Left ventricle myocardium inferior (tissue), 1 donor: ENCODE data around the gene KCNK17. TPM values are rescaled to one million over a fixed set of nuclear protein-coding genes. Genes with fewer than 3 reads are reported as not detected.

Experiments
- DNase-seq: peaks from one replicate; pipeline ENCODE4 v3.0.0-alpha.2; 2020
- H3K27ac ChIP-seq: fragments of 200-600 bp; replicated peaks from 2 replicates; pipeline ENCODE4 v1.8.0; 2021
- H3K27me3 ChIP-seq: fragments of 200-600 bp; 2 replicates; pipeline ENCODE4 v1.8.0; 2021; ENCODE audit warnings: low read depth
- H3K36me3 ChIP-seq: fragments of 200-600 bp; 2 replicates; pipeline ENCODE4 v1.8.0; 2021
- H3K4me1 ChIP-seq: fragments of 200-600 bp; 2 replicates; pipeline ENCODE4 v1.8.0; 2021
- H3K4me3 ChIP-seq: fragments of 200-600 bp; 2 replicates; pipeline ENCODE4 v1.8.0; 2021; ENCODE audit warnings: mild to moderate bottlenecking, moderate library complexity
- H3K9me3 ChIP-seq: fragments of 200-600 bp; replicated peaks from 2 replicates; pipeline ENCODE4 v1.8.0; 2021
- intact Hi-C: fragments of 100-400 bp; cut with micrococcal nuclease; formaldehyde crosslinking; loops from one replicate; pipeline ENCODE4 v1.11.0; 2022
- total RNA-seq: library from RNA; stranded (reverse); fragmentation: NEBNext Ultra II Directional; extraction: Animal tissue kit (Norgen Biotek cat#: 25700); gene quantifications from one replicate; pipeline ENCODE4 v1.2.1, GENCODE V29; 2021
- TF ChIP-seq, protein P1 (sequence below): fragments of 200-600 bp; IDR thresholded peaks from 2 replicates; pipeline ENCODE4 v1.8.0; 2021; ENCODE audit warnings: antibody characterized with exemption, mild to moderate bottlenecking, borderline replicate concordance
- donor health status: DM: no; HTN: yes; CAD: no; lungs with severe emphysema.

The KCNK17 gene
- total RNA-seq, 1 donor from 2014 or later = 0.52 TPM

DNA sequence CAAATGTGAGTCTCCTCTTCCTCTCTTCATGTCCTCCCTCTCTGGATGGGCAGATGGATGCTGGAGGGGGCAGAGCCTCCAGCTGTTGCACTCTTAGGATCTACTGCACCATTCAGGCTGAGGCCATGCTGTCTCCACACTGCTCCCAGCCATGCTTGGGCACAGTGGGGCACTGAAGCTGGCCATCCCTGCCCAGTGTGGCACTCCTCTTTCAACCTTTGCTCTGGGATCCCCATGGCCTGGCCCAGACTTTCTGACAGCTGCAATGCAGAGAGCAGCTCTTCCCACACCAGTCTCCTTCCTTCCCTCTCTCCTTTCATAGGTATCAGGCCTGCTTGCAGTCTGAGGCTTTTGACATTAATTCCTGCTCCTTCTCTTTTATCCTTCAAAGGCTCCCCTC lies 9.3 kb downstream of the KCNK17 start:
- Histone ChIP-seq H3K9me3 (peaks cover 5% of the 10 kb centered on the region), H3K4me3 (no peak overlapping the region), H3K27ac (no peak overlapping the region), H3K27me3 (peaks cover 41% of the 10 kb centered on the region), H3K4me1 (peaks cover 3% of the 10 kb centered on the region), H3K36me3 (no peaks in the 10 kb centered on the region)
- TF ChIP-seq, protein P1, sequence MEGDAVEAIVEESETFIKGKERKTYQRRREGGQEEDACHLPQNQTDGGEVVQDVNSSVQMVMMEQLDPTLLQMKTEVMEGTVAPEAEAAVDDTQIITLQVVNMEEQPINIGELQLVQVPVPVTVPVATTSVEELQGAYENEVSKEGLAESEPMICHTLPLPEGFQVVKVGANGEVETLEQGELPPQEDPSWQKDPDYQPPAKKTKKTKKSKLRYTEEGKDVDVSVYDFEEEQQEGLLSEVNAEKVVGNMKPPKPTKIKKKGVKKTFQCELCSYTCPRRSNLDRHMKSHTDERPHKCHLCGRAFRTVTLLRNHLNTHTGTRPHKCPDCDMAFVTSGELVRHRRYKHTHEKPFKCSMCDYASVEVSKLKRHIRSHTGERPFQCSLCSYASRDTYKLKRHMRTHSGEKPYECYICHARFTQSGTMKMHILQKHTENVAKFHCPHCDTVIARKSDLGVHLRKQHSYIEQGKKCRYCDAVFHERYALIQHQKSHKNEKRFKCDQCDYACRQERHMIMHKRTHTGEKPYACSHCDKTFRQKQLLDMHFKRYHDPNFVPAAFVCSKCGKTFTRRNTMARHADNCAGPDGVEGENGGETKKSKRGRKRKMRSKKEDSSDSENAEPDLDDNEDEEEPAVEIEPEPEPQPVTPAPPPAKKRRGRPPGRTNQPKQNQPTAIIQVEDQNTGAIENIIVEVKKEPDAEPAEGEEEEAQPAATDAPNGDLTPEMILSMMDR = no peak
- DNase-seq = no peak
- intact Hi-C loops = loop anchor here (5.0 to 10.0 kb wide), 3 partner anchors 138 to 430 kb away; no protein-coding TSS in a partner anchor

DNA sequence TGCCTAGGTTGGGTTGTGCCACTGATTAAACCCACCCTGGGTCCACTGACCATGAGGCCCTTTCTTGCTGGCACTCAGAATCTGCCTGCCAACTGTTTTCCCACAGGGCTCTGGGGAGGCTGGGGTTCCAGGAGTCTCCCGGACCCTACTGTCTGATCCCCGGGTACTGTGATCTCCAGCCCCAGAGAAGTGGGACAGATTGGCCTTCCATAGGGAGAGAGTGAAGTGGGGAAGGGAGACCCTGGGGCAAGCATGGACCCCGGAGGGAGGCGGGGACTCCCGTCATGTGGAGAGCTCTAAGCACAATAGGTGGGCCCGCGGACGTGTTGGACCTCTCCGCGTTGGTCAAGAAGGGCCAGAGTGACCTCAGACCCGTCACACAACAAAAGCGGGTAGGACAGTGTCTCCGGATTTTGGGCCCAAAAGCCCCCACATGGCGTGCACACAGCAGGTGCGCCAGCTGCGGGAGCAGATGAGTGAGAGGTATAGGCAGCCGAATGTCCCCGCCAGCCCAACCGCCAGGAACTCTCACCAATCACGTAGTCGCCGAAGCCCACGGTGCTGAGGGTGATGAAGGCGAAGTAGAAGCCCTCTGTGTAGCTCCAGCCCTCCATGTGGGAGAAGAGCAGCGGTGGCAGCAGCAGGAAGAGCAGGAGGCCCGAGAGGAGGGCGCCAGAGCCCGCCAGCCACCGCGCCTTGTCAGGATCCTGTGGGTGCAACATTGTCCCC lies 10.6 kb downstream of the KCNK17 start:
- Histone ChIP-seq H3K36me3 (no peaks in the 10 kb centered on the region), H3K4me3 (no peak overlapping the region), H3K4me1 (peaks cover 3% of the 10 kb centered on the region), H3K27ac (no peak overlapping the region), H3K9me3 (peaks cover 5% of the 10 kb centered on the region), H3K27me3 (peaks cover 41% of the 10 kb centered on the region)
- DNase-seq = no peak
- TF ChIP-seq, protein P1 = peak; percentile 25
- intact Hi-C loops = loop anchor here (5.0 to 10.0 kb wide), 3 partner anchors 136 to 429 kb away; no protein-coding TSS in a partner anchor

DNA sequence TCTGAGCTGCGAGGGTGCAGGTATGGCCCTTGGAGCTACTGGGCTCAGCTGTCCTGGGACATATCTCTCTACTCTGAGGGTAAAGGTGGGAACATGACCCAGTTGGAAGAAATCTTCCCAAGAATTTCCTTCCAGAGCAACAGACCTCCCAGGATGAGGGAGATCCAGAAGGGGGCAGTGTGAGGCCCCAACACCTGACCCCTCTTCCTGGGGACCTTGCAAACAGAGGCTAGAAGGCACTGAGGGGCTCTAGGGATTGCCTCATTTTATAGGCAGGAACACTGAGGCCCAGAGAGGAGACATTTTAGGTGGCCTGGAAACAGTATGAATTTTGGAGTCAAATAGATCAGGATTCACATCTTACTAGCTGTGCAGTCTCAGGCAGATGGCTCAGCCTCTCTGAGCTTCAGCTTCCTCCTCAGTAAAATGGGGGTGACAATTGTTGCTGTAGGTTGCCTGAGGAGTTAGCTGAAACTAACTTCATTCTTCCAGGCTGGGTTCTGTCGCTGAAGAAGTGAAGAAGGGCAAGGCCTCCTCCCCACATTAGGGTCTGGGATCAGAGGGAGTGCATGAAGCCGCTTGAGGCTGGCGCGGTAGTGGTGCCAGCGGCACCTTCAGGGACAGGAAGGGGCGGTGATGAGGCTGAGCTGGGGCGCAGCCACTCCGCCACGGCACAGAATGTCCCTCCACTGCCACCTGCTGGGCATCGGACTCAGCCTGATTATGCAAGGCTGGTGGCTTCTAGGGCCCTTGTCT lies 11.4 kb downstream of the KCNK17 start:
- H3K36me3 ChIP-seq = no peaks in the 10 kb centered on the region
- TF ChIP-seq, protein P1 = peak; percentile 90
- intact Hi-C loops = loop anchor here (5.0 to 10.0 kb wide), 3 partner anchors 136 to 428 kb away; no protein-coding TSS in a partner anchor

DNA sequence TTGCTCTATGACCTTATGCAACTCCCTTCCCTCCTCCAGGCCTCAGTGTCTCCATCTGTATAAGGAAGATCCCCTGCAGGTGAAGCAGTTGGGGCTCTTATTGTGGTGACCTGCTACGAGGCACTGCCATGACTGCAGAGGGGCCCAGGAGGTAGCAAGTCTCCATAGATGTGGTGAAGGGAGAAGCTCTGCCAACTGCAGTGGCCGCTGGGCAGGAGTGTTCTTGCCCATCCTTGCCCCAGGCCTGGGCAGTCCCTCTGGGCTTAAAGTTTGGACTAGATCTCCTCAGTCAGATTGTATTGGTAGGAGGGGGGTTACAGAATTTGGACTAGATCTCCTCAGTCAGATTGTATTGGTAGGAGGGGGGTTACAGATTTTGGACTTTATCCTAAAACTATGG lies 12.2 kb downstream of the KCNK17 start:
- Histone ChIP-seq H3K36me3 (no peaks in the 10 kb centered on the region), H3K27me3 (peaks cover 41% of the 10 kb centered on the region), H3K4me3 (no peak overlapping the region), H3K9me3 (peaks cover 5% of the 10 kb centered on the region), H3K4me1 (peaks cover 9% of the 10 kb centered on the region), H3K27ac (no peak overlapping the region)
- intact Hi-C loops = loop anchor here (5.0 to 10.0 kb wide), 3 partner anchors 135 to 427 kb away; no protein-coding TSS in a partner anchor
- TF ChIP-seq, protein P1 = no peak
- no peak for DNase-seq

More for the DNA sequence above, 11.4 kb downstream of the KCNK17 start:
- Histone ChIP-seq H3K9me3 (peaks cover 5% of the 10 kb centered on the region), H3K27me3 (peaks cover 46% of the 10 kb centered on the region), H3K4me3 (peak overlapping the region; percentile 21), H3K4me1 (peaks cover 3% of the 10 kb centered on the region), H3K27ac (no peak overlapping the region)
- peak; percentile 79 for DNase-seq

DNA sequence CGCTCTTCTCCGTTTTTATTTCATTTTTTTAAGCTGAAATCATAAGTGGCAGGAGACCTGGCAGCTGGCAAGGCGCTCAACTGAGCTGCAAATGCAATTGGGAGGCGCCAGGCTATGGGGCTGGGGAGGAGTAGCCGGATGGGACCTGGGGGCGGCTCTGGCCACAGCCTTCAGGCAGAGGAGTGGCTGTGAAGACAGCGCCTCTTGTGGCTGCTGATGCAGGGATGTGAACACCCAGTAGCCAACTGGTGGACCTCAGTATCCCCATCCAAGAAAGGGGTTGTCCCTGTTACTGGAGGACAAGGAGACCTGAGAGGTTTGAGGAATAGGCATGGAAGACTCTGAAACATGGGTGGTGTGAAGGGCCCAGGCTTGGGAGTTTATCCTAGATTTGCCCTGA lies 12.6 kb downstream of the KCNK17 start:
- H3K36me3 ChIP-seq = no peaks in the 10 kb centered on the region
- TF ChIP-seq, protein P1 = no peak
- H3K9me3 ChIP-seq = peaks cover 5% of the 10 kb centered on the region
- no peak overlapping the region for H3K4me3 ChIP-seq
- DNase-seq = no peak
- H3K27me3 ChIP-seq = peaks cover 45% of the 10 kb centered on the region
- no peak overlapping the region for H3K27ac ChIP-seq
- intact Hi-C loops = loop anchor here (5.0 to 10.0 kb wide), 3 partner anchors 134 to 427 kb away; no protein-coding TSS in a partner anchor
- peaks cover 13% of the 10 kb centered on the region for H3K4me1 ChIP-seq
